C4-2B (cell line): ENCODE results near the gene PSMD10.

Experiments
- H3K27ac ChIP-seq: fragments of 450-650 bp; 2 replicates; pipeline ENCODE4 v1.5.1; 2017
- CTCF ChIP-seq: fragments of 450-650 bp; conservative IDR thresholded peaks from 2 replicates; pipeline ENCODE4 v1.5.1; 2017; ENCODE audit warnings: mild to moderate bottlenecking
- ZFX ChIP-seq: fragments of 450-650 bp; IDR thresholded peaks from 2 replicates; pipeline ENCODE4 v1.6.1; 2017

The PSMD10 gene

DNA sequence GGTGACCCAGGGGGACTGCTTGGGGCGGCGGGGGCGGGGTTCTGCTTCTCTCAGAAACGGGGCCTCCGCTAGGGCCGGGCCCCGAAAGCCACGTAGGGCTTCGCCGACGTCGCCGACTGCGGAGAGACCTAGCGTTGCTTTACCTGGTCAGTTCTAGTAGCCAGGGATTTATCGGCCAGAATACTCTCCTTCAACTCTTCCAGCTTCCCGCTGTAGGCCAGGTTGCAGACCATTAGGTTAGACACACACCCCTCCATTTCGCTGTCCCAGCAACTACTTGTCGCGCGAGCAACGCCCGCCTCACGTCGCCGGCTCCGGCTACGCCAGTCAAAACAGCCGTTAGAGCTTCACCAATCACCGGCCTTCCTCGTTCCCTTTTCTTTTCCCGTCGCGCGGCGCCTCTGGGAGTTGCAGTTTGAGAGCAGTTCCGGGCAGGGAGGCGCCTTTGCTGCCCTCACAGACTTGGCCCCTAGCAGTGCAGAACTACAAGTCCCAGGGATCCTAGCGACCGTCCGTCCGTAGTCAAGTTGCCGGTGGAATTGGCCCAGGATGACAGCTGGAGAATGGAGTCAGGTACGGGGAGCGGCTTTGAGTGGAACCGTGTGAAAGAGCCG lies at the start of gene PSMD10, which contains the start of gene ATG4A:
Gene PSMD10, minus strand, starts transcription at position 279 of the 614 bp plus-strand sequence. Its CDS starts 22 bp downstream, at position 257.
Gene ATG4A, plus strand, starts transcription at position 515 of the 614 bp plus-strand sequence. Its CDS starts 49 bp downstream, at position 564.
- no peak for TF ChIP-seq CTCF
- TF ChIP-seq ZFX = peak; percentile 77
- H3K27ac ChIP-seq = peak within 1 kb of the TSS; percentile 82

DNA sequence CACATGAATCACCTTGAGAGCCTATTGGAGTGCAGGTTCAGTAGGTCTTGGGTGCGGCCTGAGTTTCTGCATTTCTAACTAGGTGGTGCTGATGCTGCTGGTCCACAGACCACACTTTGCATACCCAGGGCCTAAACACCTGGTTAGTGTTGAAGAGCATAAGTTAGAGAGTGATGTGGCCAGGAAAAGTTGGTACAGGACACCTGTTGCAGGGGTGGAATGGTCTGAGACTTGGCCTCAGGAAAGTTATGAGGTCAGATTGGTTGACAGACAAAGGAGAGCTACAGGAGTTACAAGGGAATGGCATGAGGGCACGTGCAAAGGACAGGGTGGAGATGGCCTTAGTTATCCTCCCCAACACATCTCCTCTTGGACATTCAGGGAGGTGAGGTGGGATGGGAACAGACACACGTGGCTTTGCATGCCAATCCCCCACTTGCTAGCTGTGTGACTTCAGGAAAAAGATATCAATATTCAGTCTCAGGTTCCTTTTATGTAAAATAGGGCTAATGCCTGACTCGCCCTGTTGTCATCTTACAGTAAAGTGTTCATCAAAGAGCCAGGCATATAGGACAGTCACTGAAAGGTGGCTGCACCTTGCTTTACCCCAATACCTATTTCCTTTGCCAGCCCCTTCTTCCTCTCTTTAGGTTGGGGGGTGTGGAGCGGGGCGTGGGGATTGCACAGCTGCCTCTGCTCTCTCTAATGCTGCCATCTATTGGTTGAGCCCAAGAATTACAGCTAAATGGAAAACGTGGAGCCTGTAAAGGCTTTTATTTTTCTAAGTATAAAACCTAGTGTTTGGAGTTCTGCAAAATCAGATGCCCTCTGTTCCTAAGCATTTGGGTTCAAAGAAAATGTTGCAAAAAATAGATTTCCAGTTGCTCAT lies 47.7 kb upstream of the PSMD10 start:
- TF ChIP-seq ZFX (no peak), CTCF (peak; percentile 75)
- H3K27ac ChIP-seq = no peak overlapping the region

GRCh38 chrX:108134724-108135123 lies 43.4 kb upstream of the PSMD10 start:
- no peak for TF ChIP-seq ZFX
- TF ChIP-seq CTCF = peak; percentile 16
- H3K27ac ChIP-seq = no peak overlapping the region

DNA sequence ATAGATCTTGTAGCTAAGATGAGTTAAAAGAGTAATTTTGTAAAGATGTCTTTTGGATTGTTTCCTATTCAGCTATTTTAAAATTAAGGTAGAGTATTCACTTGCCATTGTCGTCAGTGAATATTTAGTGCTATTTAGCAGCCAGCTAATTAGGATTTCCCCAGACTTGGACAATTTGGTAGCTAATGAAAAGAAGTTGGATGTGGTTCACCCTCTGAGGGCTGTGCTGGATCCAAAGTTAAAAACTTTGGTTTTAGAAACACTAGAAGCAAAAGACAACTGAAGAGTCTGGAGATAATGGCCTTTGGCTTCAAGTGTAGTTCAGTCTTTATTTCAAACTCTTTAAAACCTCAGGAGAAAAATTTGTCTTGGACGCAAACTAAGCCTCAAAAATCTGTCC lies 41.5 kb upstream of the PSMD10 start:
- TF ChIP-seq CTCF (no peak), ZFX (no peak)

DNA sequence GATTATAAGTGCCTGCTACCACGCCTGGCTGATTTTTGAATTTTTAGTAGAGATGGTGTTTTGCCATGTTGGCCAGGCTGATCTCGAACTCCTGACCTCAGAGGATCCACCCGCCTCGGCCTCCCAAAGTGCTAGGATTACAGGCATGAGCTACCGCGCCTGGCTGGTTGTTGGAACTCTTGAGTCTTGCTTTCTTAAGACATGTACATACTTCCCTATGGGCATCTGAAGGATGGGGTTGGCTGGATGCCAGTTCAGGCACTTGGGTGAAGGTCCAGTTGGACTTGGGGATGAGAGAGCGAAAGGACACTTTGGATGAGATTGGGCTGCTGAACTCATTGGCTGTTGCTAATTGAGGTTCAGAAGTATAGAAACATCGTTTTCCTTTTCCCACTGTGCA lies 40.7 kb upstream of the PSMD10 start:
- H3K27ac ChIP-seq = no peak overlapping the region
- no peak for TF ChIP-seq ZFX
- TF ChIP-seq CTCF = no peak

More for the DNA sequence above, 41.5 kb upstream of the PSMD10 start:
- H3K27ac ChIP-seq = no peak overlapping the region

GRCh38 chrX:108131471-108131870 lies 40.1 kb upstream of the PSMD10 start:
- TF ChIP-seq CTCF = no peak
- TF ChIP-seq ZFX = no peak
- no peak overlapping the region for H3K27ac ChIP-seq

GRCh38 chrX:108130889-108131288 lies 39.5 kb upstream of the PSMD10 start:
- TF ChIP-seq CTCF (no peak), ZFX (no peak)
- H3K27ac ChIP-seq = no peak overlapping the region
